ENCODE measurements around the gene PTPRT.

DNA sequence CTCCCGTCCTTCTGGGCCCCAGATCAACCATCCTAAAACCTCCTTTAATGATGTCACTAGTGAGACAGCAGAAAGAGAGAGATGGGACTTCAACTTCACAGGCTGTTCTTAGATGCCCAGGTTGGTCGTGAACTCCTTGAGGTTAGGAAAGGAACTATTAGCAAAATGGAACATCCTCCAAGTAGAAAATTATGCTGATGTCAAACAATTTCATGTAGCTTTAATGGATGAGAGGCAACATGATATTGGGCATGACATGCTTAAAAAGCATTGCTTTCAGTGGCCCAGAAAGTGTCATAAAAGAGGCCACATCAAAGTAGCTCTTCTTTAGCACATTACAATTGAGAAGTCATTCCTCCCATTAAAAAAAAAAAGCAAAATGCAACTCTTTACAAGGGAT, 248.1 kb downstream of the PTPRT start:
- no peak for TF ChIP-seq SUZ12 (IDR thresholded peaks at IDR 0.05)
- no peak for TF ChIP-seq TARDBP (IDR thresholded peaks at IDR 0.05)
- no peak for TF ChIP-seq BHLHE40 (IDR thresholded peaks at IDR 0.05; ENCODE audit: borderline replicate concordance)
- no peak for TF ChIP-seq SP1 (IDR thresholded peaks at IDR 0.05)
- no peak for TF ChIP-seq HDGF (IDR thresholded peaks at IDR 0.05; ENCODE audit: borderline replicate concordance)
- TF ChIP-seq FOXM1 (IDR thresholded peaks at IDR 0.05; ENCODE audit: borderline replicate concordance): no peak
- no peak for TF ChIP-seq FOXK2 (IDR thresholded peaks at IDR 0.05)
- no peak for TF ChIP-seq ELF4 (IDR thresholded peaks at IDR 0.05)
- TF ChIP-seq FOXA1 (IDR thresholded peaks at IDR 0.05): no peak
- TF ChIP-seq, protein P1, sequence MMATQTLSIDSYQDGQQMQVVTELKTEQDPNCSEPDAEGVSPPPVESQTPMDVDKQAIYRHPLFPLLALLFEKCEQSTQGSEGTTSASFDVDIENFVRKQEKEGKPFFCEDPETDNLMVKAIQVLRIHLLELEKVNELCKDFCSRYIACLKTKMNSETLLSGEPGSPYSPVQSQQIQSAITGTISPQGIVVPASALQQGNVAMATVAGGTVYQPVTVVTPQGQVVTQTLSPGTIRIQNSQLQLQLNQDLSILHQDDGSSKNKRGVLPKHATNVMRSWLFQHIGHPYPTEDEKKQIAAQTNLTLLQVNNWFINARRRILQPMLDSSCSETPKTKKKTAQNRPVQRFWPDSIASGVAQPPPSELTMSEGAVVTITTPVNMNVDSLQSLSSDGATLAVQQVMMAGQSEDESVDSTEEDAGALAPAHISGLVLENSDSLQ (IDR thresholded peaks at IDR 0.05): no peak
- no peak for TF ChIP-seq ZNF384 (IDR thresholded peaks at IDR 0.05)
- TF ChIP-seq CTBP1 (IDR thresholded peaks at IDR 0.05; ENCODE audit: borderline replicate concordance): no peak
